Right forelimb (tissue), 1 donor: ENCODE measurements around the gene CASP7.
"Not testable (repeated sequence)": the region's sequence is repeated elsewhere in the genome, so short reads cannot be mapped to it uniquely, and the experiment has no call there.

Experiments used
- DNase-seq: peaks from one replicate; pipeline ENCODE4 v3.0.0-alpha.2; 2018

Gene CASP7

DNA sequence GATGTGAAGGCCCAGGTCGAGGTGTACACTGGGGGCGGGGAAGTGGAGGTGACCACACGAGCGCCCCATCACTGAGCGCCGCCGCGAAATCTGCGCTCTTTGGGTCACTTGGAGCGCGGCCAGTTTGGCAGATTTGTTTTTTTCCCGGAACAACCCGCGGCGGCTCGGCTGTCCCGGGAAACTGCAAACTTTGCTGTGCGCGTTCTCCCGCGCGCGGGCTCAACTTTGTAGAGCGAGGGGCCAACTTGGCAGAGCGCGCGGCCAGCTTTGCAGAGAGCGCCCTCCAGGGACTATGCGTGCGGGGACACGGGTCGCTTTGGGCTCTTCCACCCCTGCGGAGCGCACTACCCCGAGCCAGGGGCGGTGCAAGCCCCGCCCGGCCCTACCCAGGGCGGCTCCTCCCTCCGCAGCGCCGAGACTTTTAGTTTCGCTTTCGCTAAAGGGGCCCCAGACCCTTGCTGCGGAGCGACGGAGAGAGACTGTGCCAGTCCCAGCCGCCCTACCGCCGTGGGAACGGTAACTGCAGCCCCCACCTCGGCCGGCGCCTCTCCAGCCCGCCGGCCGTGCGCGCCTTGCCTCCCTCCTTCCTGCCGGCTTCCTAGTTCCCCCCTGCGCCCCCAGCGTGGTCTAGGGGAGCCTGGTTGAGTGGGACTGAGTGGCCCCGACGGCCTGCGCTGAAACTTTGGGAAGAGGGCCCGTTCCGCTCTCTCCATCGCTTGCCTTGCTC lies at the start of gene CASP7:
Gene CASP7 (plus strand): TSS at position 450 of the 727 bp plus-strand sequence. CDS start 17,582 bp downstream, outside the sequence.
- DNase-seq: peak; percentile 88

GRCh38 chr10:113630929-113631533 lies 48.7 kb upstream of the CASP7 start:
- no peak for DNase-seq

DNA sequence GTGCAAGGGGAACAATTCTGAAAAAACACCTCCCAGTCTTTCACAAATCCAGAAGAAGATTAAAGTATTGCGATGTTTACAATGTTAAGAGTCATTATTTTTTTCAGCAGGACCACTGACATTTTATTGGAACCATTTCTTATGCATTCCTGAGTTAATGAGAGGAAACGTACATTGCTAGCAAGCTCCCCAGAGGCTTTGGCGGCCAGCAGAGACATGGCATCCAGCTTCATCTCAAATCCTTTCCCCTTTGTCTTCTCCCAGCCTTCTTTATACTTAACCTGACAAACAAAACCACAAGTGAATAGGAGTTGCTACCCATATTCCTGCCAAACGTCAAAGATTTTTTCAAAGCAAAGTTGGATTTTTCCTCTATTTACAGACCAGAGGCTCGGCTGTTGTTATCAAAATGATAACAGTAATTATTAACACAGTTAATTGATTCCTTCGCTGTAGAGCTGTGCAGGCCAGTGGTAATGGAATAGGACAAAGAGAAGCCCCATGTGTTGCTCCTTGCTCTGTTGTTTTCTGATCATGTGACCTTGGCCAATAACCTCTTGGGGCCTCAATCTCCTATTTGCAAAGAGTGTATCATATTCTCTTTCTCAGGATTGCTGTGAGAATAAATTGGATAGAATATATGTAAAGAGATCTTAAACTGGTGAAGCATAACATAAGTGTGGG lies 47.9 kb upstream of the CASP7 start:
- no peak for DNase-seq

DNA sequence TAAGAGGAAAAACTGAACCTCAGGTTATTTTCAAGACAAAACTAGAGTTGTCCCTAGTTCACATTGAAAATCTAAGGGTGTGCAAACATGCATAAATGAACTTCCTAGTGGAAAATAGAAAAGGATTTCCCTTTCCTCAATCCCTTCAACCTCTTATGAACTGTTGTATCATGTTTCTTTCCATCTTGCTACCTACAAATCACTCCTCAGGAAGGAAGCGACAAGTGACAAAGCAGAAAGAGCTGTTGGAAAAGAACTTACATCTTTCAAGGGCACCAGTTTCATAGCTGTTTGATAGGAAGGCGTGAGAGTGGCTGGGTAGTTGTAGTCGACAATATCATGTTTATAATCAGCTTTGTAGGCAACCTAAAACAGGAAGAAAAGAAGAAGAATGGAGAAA lies 39.7 kb upstream of the CASP7 start:
- no peak for DNase-seq

GRCh38 chr10:113641702-113642101 lies 38.0 kb upstream of the CASP7 start:
- no peak for DNase-seq

DNA sequence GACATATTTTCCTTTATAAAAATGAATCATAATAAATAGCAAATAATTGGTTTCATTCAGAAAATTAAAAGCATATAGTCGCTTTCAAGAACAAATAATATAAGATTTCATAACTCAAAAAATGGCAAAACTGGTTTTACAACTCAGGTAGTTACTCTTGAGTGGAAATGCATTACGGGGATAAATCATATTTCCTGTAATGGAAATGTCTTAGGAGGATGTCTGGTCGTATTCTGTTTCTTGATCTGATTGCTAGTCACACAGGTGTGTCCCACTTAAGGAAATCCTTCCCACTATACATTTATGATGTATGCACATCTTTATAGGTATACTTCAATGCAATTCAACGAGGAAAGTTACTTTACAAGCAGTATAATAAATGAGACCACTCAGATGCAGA lies 36.5 kb upstream of the CASP7 start:
- no peak for DNase-seq

- no peak for DNase-seq
These were observed 35.3 kb upstream of the CASP7 start for GRCh38 chr10:113644185-113645120.

DNA sequence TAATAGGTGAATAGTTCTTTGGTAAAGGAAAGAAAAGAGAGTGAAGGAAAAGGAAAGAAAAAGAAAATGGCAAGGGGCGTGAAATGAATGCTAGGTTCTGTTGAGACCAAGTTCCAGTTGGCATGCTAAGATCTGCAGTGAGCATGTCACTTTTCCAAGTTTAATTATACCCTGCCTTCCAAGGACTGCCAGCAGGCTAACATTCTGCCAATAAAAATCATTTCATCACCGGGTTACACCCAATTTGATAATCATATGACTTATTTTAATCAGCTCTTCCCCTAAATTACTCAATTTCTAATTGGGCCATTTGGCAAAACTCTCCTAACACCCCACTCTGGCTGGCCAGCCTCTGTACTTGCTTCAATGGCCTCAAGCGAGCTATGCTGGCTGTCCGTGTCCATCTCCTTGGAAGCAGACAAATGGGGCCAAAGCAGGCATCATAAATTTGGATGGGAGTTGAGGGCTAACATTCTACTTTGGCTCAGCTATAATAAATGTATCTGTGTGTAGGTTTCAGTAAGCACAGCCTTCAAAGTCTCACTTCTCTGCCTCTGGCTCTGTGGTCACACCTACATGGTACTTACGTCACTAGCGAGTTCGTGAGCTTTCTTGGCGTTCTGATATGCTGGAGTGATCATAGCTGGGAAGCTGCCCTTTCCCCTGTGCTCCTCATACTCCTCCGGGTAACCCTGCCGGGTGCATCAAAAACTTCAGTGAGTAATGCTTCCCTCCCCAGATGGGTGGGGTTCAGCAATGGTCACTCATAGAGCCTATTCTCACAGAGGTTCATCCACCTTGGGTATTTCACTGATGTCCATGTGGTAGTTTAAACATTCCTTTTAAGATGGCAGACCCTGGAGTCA lies 33.1 kb upstream of the CASP7 start:
- DNase-seq: no peak

- DNase-seq: no peak
These were observed 31.9 kb upstream of the CASP7 start for GRCh38 chr10:113647812-113648211.

- DNase-seq: no peak
These were observed 31.2 kb upstream of the CASP7 start for GRCh38 chr10:113648478-113648877.

DNA sequence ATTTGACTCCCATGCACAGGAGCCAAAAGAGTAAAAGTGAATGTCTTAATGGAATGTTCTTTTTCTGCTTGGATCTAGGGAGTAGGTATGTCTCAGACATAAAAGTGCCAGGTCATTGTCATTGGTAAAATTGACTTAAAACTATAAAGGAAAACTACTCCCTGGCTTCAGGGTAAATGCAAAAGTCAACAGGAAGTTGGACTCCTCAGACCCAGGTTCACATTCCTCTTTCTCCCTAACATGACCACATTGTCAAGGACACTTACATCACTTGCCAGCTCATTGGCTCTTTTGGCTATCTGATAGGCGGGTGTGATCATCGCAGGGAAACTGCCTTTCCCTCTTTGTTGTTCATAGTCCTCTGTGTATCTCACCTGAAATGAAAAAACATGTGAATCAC lies 29.5 kb upstream of the CASP7 start:
- DNase-seq: no peak

DNA sequence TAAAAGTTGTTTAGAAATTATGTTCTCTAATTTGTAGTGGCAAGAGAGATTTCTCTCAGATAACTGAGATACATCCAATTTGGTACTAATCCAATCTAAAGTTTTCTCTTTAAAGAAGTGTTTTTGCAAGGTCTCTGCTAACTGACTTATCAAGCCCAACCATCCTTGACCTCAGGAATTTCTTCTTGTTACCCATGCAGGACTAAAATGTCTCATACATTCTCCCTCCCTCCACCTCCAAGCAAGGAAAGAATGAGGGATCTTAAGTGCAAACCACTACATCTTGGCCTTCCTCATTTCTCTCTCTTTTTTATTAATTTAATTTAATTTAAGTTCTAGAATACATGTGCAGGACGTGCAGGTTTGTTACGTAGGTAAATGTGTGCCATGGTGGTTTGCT lies 28.7 kb upstream of the CASP7 start:
- DNase-seq: no peak

DNA sequence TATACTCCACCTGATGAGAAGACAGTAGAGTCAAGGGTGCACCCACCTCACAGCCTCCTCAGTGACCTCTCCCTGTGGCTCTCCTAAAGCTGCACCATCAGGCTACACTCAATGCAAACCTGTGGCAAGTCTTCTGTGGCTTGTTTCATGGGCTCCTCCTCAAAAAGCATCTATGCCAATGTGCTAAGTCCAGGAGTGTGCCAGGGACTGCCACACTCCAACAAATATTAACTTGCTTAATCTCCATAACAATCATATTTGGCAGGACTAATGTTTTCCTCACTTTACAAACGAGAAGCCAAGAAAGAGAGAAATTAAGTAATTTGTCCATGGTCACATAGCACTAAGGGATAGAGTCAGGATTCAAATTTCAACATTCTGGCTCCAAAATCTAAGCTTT lies 27.8 kb upstream of the CASP7 start:
- DNase-seq: no peak

- not testable (repeated sequence) for DNase-seq
These were observed 27.3 kb upstream of the CASP7 start for GRCh38 chr10:113652456-113652855.

GRCh38 chr10:113656896-113657295 lies 22.8 kb upstream of the CASP7 start:
- no peak for DNase-seq

- DNase-seq: no peak
These were observed 22.2 kb upstream of the CASP7 start for GRCh38 chr10:113657544-113657943.

- no peak for DNase-seq
These were observed 18.4 kb upstream of the CASP7 start for GRCh38 chr10:113661332-113661731.

GRCh38 chr10:113663142-113663541 lies 16.6 kb upstream of the CASP7 start:
- no peak for DNase-seq

- DNase-seq: no peak
These were observed 15.8 kb upstream of the CASP7 start, which contains the start of gene NRAP for GRCh38 chr10:113663908-113664307. Gene NRAP (minus strand): TSS chr10:113664041. CDS start chr10:113663882, 159 bp downstream.

DNA sequence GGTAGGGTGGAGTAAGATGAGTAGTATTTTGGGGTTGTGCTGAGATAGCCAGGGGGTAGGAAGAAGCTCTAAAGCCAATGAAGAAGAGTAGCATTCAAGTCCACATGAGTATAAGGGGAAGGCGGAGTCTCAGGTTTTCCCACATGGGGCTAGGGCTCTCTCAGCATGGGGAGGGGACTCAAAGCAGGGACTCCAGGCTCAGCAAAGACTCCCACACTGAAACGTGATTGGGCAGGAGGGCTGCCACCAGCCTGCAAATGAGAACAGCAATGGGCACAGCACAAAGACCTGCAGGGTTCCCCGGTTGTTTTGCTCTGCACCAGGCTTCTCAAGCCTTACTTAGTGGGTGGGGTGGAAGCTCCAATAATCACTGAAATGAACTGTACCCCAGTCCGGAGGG lies 14.4 kb upstream of the CASP7 start:
- DNase-seq: no peak

DNA sequence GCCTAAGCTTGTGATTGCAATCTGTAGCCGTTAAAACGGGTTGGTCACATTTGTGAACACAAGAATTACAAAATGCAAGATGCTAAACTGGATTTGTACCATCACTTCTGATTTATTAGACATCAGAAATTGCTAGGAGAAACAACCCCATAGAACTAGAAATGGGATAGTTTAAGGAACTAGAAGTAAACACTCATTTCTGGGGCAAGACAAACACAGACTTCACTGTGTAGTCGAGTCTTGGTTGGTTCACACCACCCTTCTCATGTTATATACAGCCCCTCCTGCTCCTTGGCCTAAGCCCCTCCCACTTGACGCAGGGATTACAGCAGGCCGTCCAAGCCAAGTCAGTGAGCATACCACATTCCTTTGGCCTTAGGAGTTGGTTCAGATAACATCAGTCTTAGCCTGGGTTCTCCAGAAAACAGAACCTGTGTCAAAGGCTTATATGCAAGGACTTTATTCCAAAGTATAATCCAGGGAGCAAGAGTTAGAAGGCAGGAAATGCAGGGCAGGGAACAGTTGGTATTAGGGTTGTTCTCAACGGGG lies 13.8 kb upstream of the CASP7 start:
- DNase-seq: no peak
